IMR-90 (cell line): ENCODE measurements around the gene SLC39A11. TPM values are rescaled to one million over a fixed set of nuclear protein-coding genes. Genes with fewer than 3 reads are reported as not detected.
A peak's percentile ranks its signal among the peaks of the same experiment; 100 is the strongest.

ENCODE experiments used
- ATAC-seq: fragments of 200-7000 bp; cut with Tn5 transposase; 2 replicates; pipeline ENCODE4 v1.9.1; 2020; ENCODE audit warnings: low read depth, mild to moderate bottlenecking, moderate library complexity
- BruUV-seq: library from RNA; stranded (reverse); fragments of 400-500 nt; replicated peaks from 2 replicates; lab custom pipeline; 2021; lab: Mats Ljungman, UMichigan
- CTCF ChIA-PET: fragments of 300-600 bp; formaldehyde crosslinking; extraction: SDS; loops from one replicate; lab custom pipeline; 2021; ENCODE audit warnings: antibody characterized with exemption; lab: Yijun Ruan, JAX
- POLR2A ChIA-PET: fragments of 300-600 bp; sonication (Branson Sonifier 250); formaldehyde crosslinking; loops from one replicate; lab custom pipeline; 2022; ENCODE audit warnings: antibody characterized with exemption; ENCODE audit not compliant: unreplicated experiment; lab: Charles Lee
- DNase-seq: peaks from one replicate; pipeline ENCODE4 v3.0.0; 2013
- H2AFZ ChIP-seq: replicated peaks from 2 replicates; pipeline ENCODE3; 2013; ENCODE audit warnings: low read length, mild to moderate bottlenecking; ENCODE audit not compliant: poor library complexity
- H2AK5ac ChIP-seq: 2 replicates; pipeline ENCODE4 v1.6.1; 2013; ENCODE audit warnings: low read depth, low read length, inconsistent platforms
- H2AK9ac ChIP-seq: replicated peaks from 2 replicates; pipeline ENCODE3; 2013; ENCODE audit warnings: mild to moderate bottlenecking, low read depth, low read length, moderate library complexity; ENCODE audit not compliant: poor library complexity
- H2BK120ac ChIP-seq: 2 replicates; pipeline ENCODE4 v1.6.1; 2013; ENCODE audit warnings: low read depth, low read length, inconsistent platforms
- H2BK15ac ChIP-seq: 3 replicates; pipeline ENCODE4 v1.6.1; 2013; ENCODE audit warnings: low read depth, low read length, inconsistent platforms
- H2BK20ac ChIP-seq: 2 replicates; pipeline ENCODE4 v1.6.1; 2013; ENCODE audit warnings: low read depth, mild to moderate bottlenecking, inconsistent platforms, low read length, moderate library complexity
- H2BK5ac ChIP-seq: 2 replicates; pipeline ENCODE4 v1.6.1; 2013; ENCODE audit warnings: mild to moderate bottlenecking, low read depth, low read length, inconsistent platforms; ENCODE audit not compliant: poor library complexity, severe bottlenecking
- H3K14ac ChIP-seq: replicated peaks from 2 replicates; pipeline ENCODE4 v1.6.1; 2013; ENCODE audit warnings: low read depth, low read length, inconsistent platforms
- H3K18ac ChIP-seq: 2 replicates; pipeline ENCODE4 v1.6.1; 2013; ENCODE audit warnings: low read depth, low read length, control low read depth
- H3K23ac ChIP-seq: 2 replicates; pipeline ENCODE4 v1.6.1; 2013; ENCODE audit warnings: low read depth, low read length, inconsistent platforms
- H3K27ac ChIP-seq: 2 replicates; pipeline ENCODE4 v1.5.1; 2013; ENCODE audit warnings: mild to moderate bottlenecking, control low read depth, low read length; ENCODE audit not compliant: insufficient read depth
- H3K27me3 ChIP-seq: 2 replicates; pipeline ENCODE4 v1.6.1; 2013; ENCODE audit warnings: low read length; ENCODE audit not compliant: control insufficient read depth, insufficient read depth
- H3K36me3 ChIP-seq: 2 replicates; pipeline ENCODE4 v1.6.1; 2013; ENCODE audit warnings: low read length, mixed read lengths; ENCODE audit not compliant: control insufficient read depth, insufficient read depth
- H3K4ac ChIP-seq: 2 replicates; pipeline ENCODE4 v1.6.1; 2013; ENCODE audit warnings: low read depth, low read length, inconsistent platforms
- H3K4me1 ChIP-seq: 2 replicates; pipeline ENCODE4 v1.6.1; 2013; ENCODE audit warnings: low read length, mixed read lengths; ENCODE audit not compliant: control insufficient read depth, insufficient read depth
- H3K4me2 ChIP-seq: 2 replicates; pipeline ENCODE4 v1.6.1; 2013; ENCODE audit warnings: low read depth, mild to moderate bottlenecking, control low read depth, low read length, moderate library complexity
- H3K4me3 ChIP-seq: 2 replicates; pipeline ENCODE4 v1.5.1; 2013; ENCODE audit warnings: low read depth, mild to moderate bottlenecking, control low read depth, low read length, moderate library complexity; ENCODE audit not compliant: insufficient read depth
- H3K56ac ChIP-seq: 2 replicates; pipeline ENCODE4 v1.6.1; 2013; ENCODE audit warnings: low read length, inconsistent platforms; ENCODE audit not compliant: insufficient read depth; ENCODE audit errors: extremely low read depth
- H3K79me1 ChIP-seq, 2 experiments: 2 replicates each; pipeline ENCODE4 v1.6.1; 2013; ENCODE audit warnings: low read length in 2 of 2, inconsistent platforms in 1 of 2, low read depth in 1 of 2
- H3K9ac ChIP-seq: 2 replicates; pipeline ENCODE4 v1.6.1; 2013; ENCODE audit warnings: low read depth, low read length, control low read depth
- H3K9me1 ChIP-seq: 2 replicates; pipeline ENCODE4 v1.6.1; 2013; ENCODE audit warnings: low read length, inconsistent platforms; ENCODE audit not compliant: insufficient read depth
- H3K9me3 ChIP-seq: 2 replicates; pipeline ENCODE4 v1.6.1; 2013; ENCODE audit warnings: low read length; ENCODE audit not compliant: control insufficient read depth, insufficient read depth
- H4K20me1 ChIP-seq: 2 replicates; pipeline ENCODE4 v1.6.1; 2013; ENCODE audit warnings: low read length, inconsistent platforms; ENCODE audit not compliant: insufficient read depth
- H4K5ac ChIP-seq: 2 replicates; pipeline ENCODE4 v1.6.1; 2013; ENCODE audit warnings: mild to moderate bottlenecking, low read depth, low read length, control low read depth
- H4K8ac ChIP-seq, 2 experiments: 2 replicates each; pipeline ENCODE4 v1.6.1; 2013; ENCODE audit warnings: low read depth in 2 of 2, low read length in 2 of 2, control low read depth in 1 of 2, inconsistent platforms in 1 of 2
- H4K91ac ChIP-seq: 2 replicates; pipeline ENCODE4 v1.6.1; 2013; ENCODE audit warnings: low read depth, low read length, inconsistent platforms; ENCODE audit not compliant: insufficient read depth
- CHD1 ChIP-seq: IDR thresholded peaks from 2 replicates; pipeline ENCODE4 v1.6.1; 2012; ENCODE audit warnings: low read depth, low read length, improper control_type of control experiment
- FOS ChIP-seq: fragments of 150-350 bp; IDR thresholded peaks from 2 replicates; pipeline ENCODE4 v1.6.1; 2016; ENCODE audit warnings: low read depth, low read length
- RAD21 ChIP-seq: IDR thresholded peaks from 2 replicates; pipeline ENCODE4 v1.6.1; 2012; ENCODE audit warnings: low read length, improper control_type of control experiment
- WGBS, 2 experiments: methylation state at CpG; one replicate each; pipeline versions ENCODE4 v1.1.5 to v1.1.7; 2013; ENCODE audit warnings: missing lambda C conversion rate in 2 of 2; ENCODE audit not compliant: insufficient read length in 1 of 2; ENCODE audit errors: extremely low coverage in 2 of 2; 5-methylcytosine and 5-hydroxymethylcytosine counted together
- dilution Hi-C: fragments of 300-500 bp; cut with HindIII; formaldehyde crosslinking; loops from one replicate; pipeline ENCODE4 v1.14.3; 2018; ENCODE audit warnings: low sequenced_read_pairs; ENCODE audit not compliant: unreplicated experiment
- in situ Hi-C: fragments of 300-500 bp; cut with MboI; formaldehyde crosslinking; loops from 3 replicates; pipeline ENCODE4 v1.14.3; 2019; ENCODE audit warnings: low sequenced_read_pairs, inconsistent platforms, mixed read lengths
- intact Hi-C: fragments of 100-400 bp; cut with micrococcal nuclease; formaldehyde crosslinking; loops from 2 replicates; pipeline ENCODE4 v1.10.0; 2022
- polyA plus RNA-seq, 3 experiments: library from polyadenylated mRNA; depleted of rRNA; stranded (reverse); fragments of >200 nt; gene quantifications; 2 replicates each; pipeline ENCODE4 v1.2.3, GENCODE V29; 2012; ENCODE audit warnings: low replicate concordance in 1 of 3
- total RNA-seq: library from RNA; depleted of rRNA; stranded (reverse); fragments of >200 nt; gene quantifications from 2 replicates; pipeline ENCODE4 v1.2.3, GENCODE V29; 2012
- TF ChIP-seq, protein P1 (sequence below): conservative IDR thresholded peaks from 2 replicates; pipeline ENCODE4 v1.5.1; 2012; ENCODE audit warnings: mild to moderate bottlenecking, low read depth, low read length, improper control_type of control experiment

The SLC39A11 gene
- total and polyA plus RNA-seq, 2 of the 4 experiments (the other 2 are of a cell fraction) = 8.8 to 14.3 TPM

DNA sequence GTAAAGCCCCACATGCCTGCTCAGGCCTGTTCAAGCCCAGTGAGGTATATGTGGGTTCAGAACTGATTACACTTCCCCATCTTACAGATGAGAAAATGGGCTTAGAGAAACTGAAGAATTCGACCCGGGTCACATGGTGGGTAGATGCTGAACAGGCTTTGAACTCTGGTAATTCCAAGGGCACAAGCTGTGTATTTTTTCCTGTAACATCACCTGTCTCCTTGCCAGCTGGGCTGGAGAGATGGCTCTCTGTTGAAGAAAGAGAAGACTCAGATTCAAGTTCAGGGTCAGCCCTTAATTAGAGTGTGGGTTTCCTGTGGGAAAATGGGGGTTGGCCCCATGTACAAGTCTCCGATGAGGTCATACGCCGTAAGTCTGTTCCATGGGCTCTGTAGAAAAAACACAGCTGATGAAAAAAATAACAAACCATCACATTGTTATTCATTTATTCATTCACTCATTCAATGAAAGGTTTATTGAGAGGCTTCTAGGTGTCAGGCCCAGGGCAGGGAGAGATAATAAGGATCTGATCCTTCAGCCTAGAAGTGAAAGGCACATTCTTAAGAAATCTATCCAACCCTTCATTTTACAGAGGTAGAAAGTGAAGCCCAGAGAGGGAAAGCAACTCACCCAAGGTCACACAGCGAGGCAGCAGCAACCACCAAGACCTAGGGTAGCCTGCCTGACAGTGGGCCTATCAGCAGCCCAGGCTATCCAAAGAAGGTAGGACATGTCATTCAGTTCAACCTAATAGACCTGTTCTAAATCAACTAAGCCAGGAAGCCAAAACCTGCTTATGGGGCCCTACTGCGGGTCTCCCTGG is 488.9 kb downstream of the SLC39A11 start:
- Histone ChIP-seq H2AFZ (peak overlapping the region; percentile 67), H3K36me3 (no peaks in the 10 kb centered on the region), H2BK20ac (peak overlapping the region; percentile 60; the same call in 1 of the 2 replicates), H3K27ac (peak overlapping the region; percentile 13; the same call in 1 of the 2 replicates), H3K4me2 (no peak overlapping the region), H2BK120ac (peak overlapping the region; percentile 49), H2BK15ac (0 out of 3 replicates have a peak overlapping the region, but pooled peaks have one; percentile 15), H3K4me1 (peaks cover 16% of the 10 kb centered on the region), H3K9me1 (peaks cover 12% of the 10 kb centered on the region), H2AK5ac (peak overlapping the region; percentile 81), H4K91ac (peak overlapping the region; percentile 63), H4K5ac (0 out of 2 replicates have a peak overlapping the region, but pooled peaks have one; percentile 1), H3K79me1 (no peaks in the 10 kb centered on the region), H2AK9ac (no peak overlapping the region), H3K14ac (peak overlapping the region; percentile 48; the same call in 1 of the 2 replicates), H4K8ac (peak overlapping the region in 1 of 2 experiments; percentile 75; a peak in 1 of 4 replicates), H3K9ac (no peak overlapping the region), H3K27me3 (no peaks in the 10 kb centered on the region), H3K4me3 (no peak overlapping the region), H3K9me3 (no peaks in the 10 kb centered on the region), H3K4ac (peak overlapping the region; percentile 70), H3K23ac (peak overlapping the region; percentile 3), H2BK5ac (peak overlapping the region; percentile 35), H3K56ac (no peak overlapping the region), H3K18ac (peak overlapping the region; percentile 13; the same call in 1 of the 2 replicates), H4K20me1 (peaks cover 3% of the 10 kb centered on the region; the same call in 1 of the 2 replicates)
- dilution Hi-C loops (no loop called here), in situ Hi-C loops (no loop called here), intact Hi-C loops (no loop called here)
- no peak for ATAC-seq
- BruUV-seq = no TSS peak
- peak; percentile 87 for DNase-seq
- ChIA-PET CTCF (interaction anchor here (1.0 kb wide), 1 partner anchor 7 kb away, joined by 4 read pairs; no protein-coding TSS in a partner anchor), POLR2A (no interaction called here)
- WGBS, 2 experiments = 100% methylated on average over 1 of the region's 7 CpGs; no CpG with 5 or more reads in 1 of the 2 experiments
- TF ChIP-seq RAD21 = no peak
- TF ChIP-seq, protein P1, sequence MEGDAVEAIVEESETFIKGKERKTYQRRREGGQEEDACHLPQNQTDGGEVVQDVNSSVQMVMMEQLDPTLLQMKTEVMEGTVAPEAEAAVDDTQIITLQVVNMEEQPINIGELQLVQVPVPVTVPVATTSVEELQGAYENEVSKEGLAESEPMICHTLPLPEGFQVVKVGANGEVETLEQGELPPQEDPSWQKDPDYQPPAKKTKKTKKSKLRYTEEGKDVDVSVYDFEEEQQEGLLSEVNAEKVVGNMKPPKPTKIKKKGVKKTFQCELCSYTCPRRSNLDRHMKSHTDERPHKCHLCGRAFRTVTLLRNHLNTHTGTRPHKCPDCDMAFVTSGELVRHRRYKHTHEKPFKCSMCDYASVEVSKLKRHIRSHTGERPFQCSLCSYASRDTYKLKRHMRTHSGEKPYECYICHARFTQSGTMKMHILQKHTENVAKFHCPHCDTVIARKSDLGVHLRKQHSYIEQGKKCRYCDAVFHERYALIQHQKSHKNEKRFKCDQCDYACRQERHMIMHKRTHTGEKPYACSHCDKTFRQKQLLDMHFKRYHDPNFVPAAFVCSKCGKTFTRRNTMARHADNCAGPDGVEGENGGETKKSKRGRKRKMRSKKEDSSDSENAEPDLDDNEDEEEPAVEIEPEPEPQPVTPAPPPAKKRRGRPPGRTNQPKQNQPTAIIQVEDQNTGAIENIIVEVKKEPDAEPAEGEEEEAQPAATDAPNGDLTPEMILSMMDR = no peak
- no peak for TF ChIP-seq FOS
- TF ChIP-seq CHD1 = no peak
